Stomach (tissue), 9 donors: ENCODE measurements around the gene NDUFA8. TPM values are rescaled to one million over a fixed set of nuclear protein-coding genes. Genes with fewer than 3 reads are reported as not detected.

Experiments used
- DNase-seq, 2 donors: peaks; one replicate each; pipeline versions ENCODE4 v3.0.0 to v3.0.0-alpha.2; 2013 to 2019
- H3K27ac ChIP-seq, 5 donors: fragments of 200-600 bp in 4 of 5; sonication (generic) in 4 of 5; one replicate each; pipeline ENCODE4 v1.5.1; 2013 to 2019; ENCODE audit warnings: mild to moderate bottlenecking in 1 of 5, moderate library complexity in 1 of 5
- H3K27me3 ChIP-seq, 3 donors: fragments of 200-600 bp; sonication (generic); one replicate each; pipeline ENCODE4 v1.5.1; 2017 to 2019; ENCODE audit warnings: mixed run types in 1 of 3
- H3K36me3 ChIP-seq, 4 donors: fragments of 200-600 bp; sonication (generic); 1 replicate in 3 of 4; 2 replicates in 1 of 4; pipeline ENCODE4 v1.5.1; 2016 to 2019
- H3K4me1 ChIP-seq, 4 donors: fragments of 200-600 bp; sonication (generic); one replicate each; pipeline ENCODE4 v1.5.1; 2016 to 2019
- H3K4me3 ChIP-seq, 4 donors: fragments of 200-600 bp; sonication (generic) in 3 of 4; one replicate each; pipeline ENCODE4 v1.5.1; 2016 to 2019; ENCODE audit warnings: mild to moderate bottlenecking in 1 of 4
- H3K9me3 ChIP-seq, 4 donors: fragments of 200-600 bp; sonication (generic); one replicate each; pipeline ENCODE4 v1.5.1; 2016 to 2019
- CTCF ChIP-seq, 7 experiments: fragments of 450-650 bp in 4 of 7; fragments of 200-600 bp in 3 of 7; sonication (generic) in 3 of 7; IDR thresholded peaks; one replicate each; pipeline ENCODE4 v1.5.1; 2016 to 2019; ENCODE audit warnings: antibody characterized with exemption in 7 of 7, control low read depth in 2 of 7, mild to moderate bottlenecking in 1 of 7
- EP300 ChIP-seq: sonication (generic); formaldehyde crosslinking; IDR thresholded peaks from one replicate; pipeline ENCODE4 v1.6.1; 2017; ENCODE audit warnings: antibody characterized with exemption
- POLR2A ChIP-seq, 4 donors: fragments of 450-650 bp; IDR thresholded peaks; one replicate each; pipeline ENCODE4 v1.6.1; 2016; ENCODE audit warnings: antibody characterized with exemption in 4 of 4, control low read depth in 2 of 4, mild to moderate bottlenecking in 1 of 4, moderate library complexity in 1 of 4
- POLR2AphosphoS5 ChIP-seq, 3 donors: sonication (generic); formaldehyde crosslinking; IDR thresholded peaks; one replicate each; pipeline ENCODE4 v1.6.1; 2016; ENCODE audit warnings: antibody characterized with exemption in 3 of 3
- WGBS, 5 donors: extraction: QIAGEN DNeasy Blood & Tissue Kit in 3 of 5; methylation state at CpG; one replicate each; pipeline versions ENCODE4 v1.1.5 to v1.1.7; 2013 to 2018; 5-methylcytosine and 5-hydroxymethylcytosine counted together
- intact Hi-C: fragments of 100-400 bp; cut with DNase I; formaldehyde crosslinking; loops from one replicate; pipeline ENCODE4 v1.15.1; 2023; ENCODE audit warnings: low total_unique reads
- polyA plus RNA-seq, 3 donors: library from polyadenylated mRNA; stranded (reverse); fragments of 200-250 nt; gene quantifications; one replicate each; pipeline ENCODE4 v1.2.3, GENCODE V29; 2013
- total RNA-seq, 5 donors: library from RNA; depleted of rRNA; stranded (reverse); fragments of >200 nt; gene quantifications; one replicate each; pipeline versions ENCODE4 v1.1.0 to v1.2.3, GENCODE V29; 2014 to 2016
- donor health status: healthy with polysubstance abuse.
- donor health status: Bipolar disorder and iron deficiency.
- donor health status: healthy.

NDUFA8 gene
- total and polyA plus RNA-seq, 8 donors = 10.5 to 130 (median 53.3) TPM

GRCh38 chr9:122121391-122121790, 38.2 kb downstream of the NDUFA8 start:
- no peak for DNase-seq
- no peaks in the 10 kb centered on the region for H3K36me3 ChIP-seq

GRCh38 chr9:122120316-122121071, 39.1 kb downstream of the NDUFA8 start:
- no peaks in the 10 kb centered on the region for H3K9me3 ChIP-seq
- peaks cover 0 to 19% (median under 1%) of the 10 kb centered on the region in 3 donors for H3K27me3 ChIP-seq
- no peak for DNase-seq
- no peaks in the 10 kb centered on the region for H3K36me3 ChIP-seq
- no peak overlapping the region for H3K4me3 ChIP-seq
- H3K4me1 ChIP-seq = peaks cover 0 to 7% (median 3%) of the 10 kb centered on the region in 4 donors
- WGBS, 5 donors = 71 to 88% (median 75%) methylated on average over 7 to 10 of the region's 10 CpGs
- no peak for TF ChIP-seq POLR2AphosphoS5 (IDR thresholded peaks at IDR 0.05)
- no peak overlapping the region for H3K27ac ChIP-seq
- intact Hi-C loops = loop anchor here (10.0 kb wide), 2 partner anchors 144 to 324 kb away; partner anchors contain the start of genes MRRF and RBM18

More at GRCh38 chr9:122121391-122121790, 38.2 kb downstream of the NDUFA8 start:
- Histone ChIP-seq H3K4me1 (peaks cover 7 to 16% (median 12%) of the 10 kb centered on the region in 4 donors), H3K4me3 (no peak overlapping the region), H3K9me3 (no peaks in the 10 kb centered on the region), H3K27ac (no peak overlapping the region), H3K27me3 (peaks cover 0 to 20% (median 9%) of the 10 kb centered on the region in 3 donors)
- TF ChIP-seq EP300 (no peak), CTCF (IDR thresholded peaks at IDR 0.05) (no peak), POLR2AphosphoS5 (IDR thresholded peaks at IDR 0.05) (no peak), POLR2A (IDR thresholded peaks at IDR 0.05) (no peak)
- intact Hi-C loops = loop anchor here (10.0 kb wide), 2 partner anchors 143 to 323 kb away; partner anchors contain the start of genes MRRF and RBM18
- whole genome bisulfite sequencing, 5 donors = 73 to 87% (median 87%) methylated on average over 6 to 10 of the region's 10 CpGs

GRCh38 chr9:122119721-122120120, 39.9 kb downstream of the NDUFA8 start:
- Histone ChIP-seq H3K9me3 (no peaks in the 10 kb centered on the region), H3K4me1 (no peaks in the 10 kb centered on the region), H3K27ac (no peak overlapping the region), H3K36me3 (no peaks in the 10 kb centered on the region), H3K27me3 (peaks cover 0 to 22% (median 0%) of the 10 kb centered on the region in 3 donors), H3K4me3 (no peak overlapping the region)
- no peak for DNase-seq
- TF ChIP-seq EP300 = no peak
- TF ChIP-seq CTCF (IDR thresholded peaks at IDR 0.05) = no peak
- TF ChIP-seq POLR2AphosphoS5 (IDR thresholded peaks at IDR 0.05) = no peak
- no peak for TF ChIP-seq POLR2A (IDR thresholded peaks at IDR 0.05)
- intact Hi-C loops = loop anchor here (10.0 kb wide), 2 partner anchors 145 to 325 kb away; partner anchors contain the start of genes MRRF and RBM18
- WGBS, 5 donors = 89 to 95% (median 93%) methylated on average over 4 to 5 of the region's 5 CpGs

- Histone ChIP-seq H3K4me1 (no peaks in the 10 kb centered on the region), H3K4me3 (no peak overlapping the region), H3K27ac (no peak overlapping the region), H3K36me3 (no peaks in the 10 kb centered on the region), H3K9me3 (no peaks in the 10 kb centered on the region), H3K27me3 (peaks cover 0 to 22% (median 0%) of the 10 kb centered on the region in 3 donors)
- DNase-seq = no peak
- intact Hi-C loops = no loop called here
- WGBS, 5 donors = 85 to 93% (median 90%) methylated on average over 13 of the region's 13 CpGs
- TF ChIP-seq POLR2AphosphoS5 (IDR thresholded peaks at IDR 0.05) (no peak), EP300 (no peak), POLR2A (IDR thresholded peaks at IDR 0.05) (no peak), CTCF (IDR thresholded peaks at IDR 0.05) (no peak)
These were observed 40.4 kb downstream of the NDUFA8 start for GRCh38 chr9:122119166-122119521.
